HCT116 (cell line): Measurements from ENCODE around the gene RASGEF1C.

Experiments
- CTCF ChIP-seq, 3 experiments: fragments of 200-600 bp in 1 of 3; sonication (generic) in 1 of 3; IDR thresholded peaks in 2 of 3; conservative IDR thresholded peaks in 1 of 3; 2 replicates each; pipeline ENCODE4 v1.5.1; 2012 to 2017; ENCODE audit warnings: low read depth in 2 of 3, low read length in 2 of 3, antibody characterized with exemption in 1 of 3, borderline replicate concordance in 1 of 3, control low read depth in 1 of 3, mild to moderate bottlenecking in 1 of 3, mixed read lengths in 1 of 3, mixed run types in 1 of 3, moderate library complexity in 1 of 3; ENCODE audit not compliant: insufficient read depth in 1 of 3
- EZH2 ChIP-seq: fragments of 200-600 bp; sonication (generic); IDR thresholded peaks from 2 replicates; pipeline ENCODE4 v1.6.1; 2017; ENCODE audit warnings: antibody characterized with exemption, mixed run types
- POLR2A ChIP-seq: IDR thresholded peaks from 2 replicates; pipeline ENCODE4 v1.7.0; 2011; ENCODE audit warnings: borderline replicate concordance; ENCODE audit not compliant: insufficient read depth, insufficient read length; ENCODE audit errors: extremely low read depth
- RAD21 ChIP-seq: IDR thresholded peaks from 2 replicates; pipeline ENCODE4 v1.6.1; 2012; ENCODE audit warnings: low read depth, mild to moderate bottlenecking

- peak; percentile 69 to 87 (median 72) for TF ChIP-seq CTCF (IDR thresholded peaks at IDR 0.05 in 2 of 3, conservative IDR thresholded peaks at IDR 0.05 in 1 of 3; ENCODE audit: borderline replicate concordance in 1 of 3, insufficient read depth in 1 of 3, low read depth in 2 of 3, low read length in 2 of 3)
- TF ChIP-seq POLR2A: no peak
- peak; percentile 71 for TF ChIP-seq RAD21
- TF ChIP-seq EZH2: no peak
Measured at GRCh38 chr5:180090098-180090768, 118.8 kb downstream of the RASGEF1C start.
